H1 (cell line): ENCODE results near the gene RIPPLY1. TPM values are rescaled to one million over a fixed set of nuclear protein-coding genes. Genes with fewer than 3 reads are reported as not detected.

Experiments
- CHD2 ChIP-seq: IDR thresholded peaks from 2 replicates; pipeline ENCODE4 v1.6.1; 2012; ENCODE audit warnings: low read length, improper control_type of control experiment
- KDM4A ChIP-seq: IDR thresholded peaks from one replicate; pipeline ENCODE4 v1.7.1; 2012; ENCODE audit warnings: low read depth, mild to moderate bottlenecking, moderate library complexity, low read length, inconsistent platforms; ENCODE audit not compliant: severe bottlenecking
- MAX ChIP-seq: IDR thresholded peaks from 2 replicates; pipeline ENCODE4 v1.6.1; 2012; ENCODE audit warnings: inconsistent platforms
- TEAD4 ChIP-seq: IDR thresholded peaks from 2 replicates; pipeline ENCODE4 v1.6.1; 2012; ENCODE audit warnings: low read depth, low read length, inconsistent platforms, mixed read lengths
- USF2 ChIP-seq: IDR thresholded peaks from 2 replicates; pipeline ENCODE4 v1.6.1; 2011; ENCODE audit warnings: low read length, improper control_type of control experiment
- YY1 ChIP-seq: IDR thresholded peaks from 2 replicates; pipeline ENCODE4 v1.6.1; 2011; ENCODE audit warnings: low read depth, mild to moderate bottlenecking, low read length
- polyA plus RNA-seq, 7 experiments: library from polyadenylated mRNA; depleted of rRNA in 3 of 7; stranded (reverse) in 5 of 7; unstranded in 2 of 7; fragments of >200 nt in 5 of 7; fragments of 200-250 nt in 2 of 7; gene quantifications; 1 replicate in 5 of 7; 2 replicates in 1 of 7; 4 replicates in 1 of 7; pipeline versions ENCODE4 v1.2.1 to v1.2.3, GENCODE V29; 2011 to 2013; ENCODE audit warnings: missing spikeins in 2 of 7, mixed read lengths in 2 of 7
- total RNA-seq: library from RNA; stranded (reverse); fragmentation: NEBNext Ultra II Directional; extraction: Animal tissue kit (Norgen Biotek cat#: 25700); gene quantifications from 2 replicates; pipeline ENCODE4 v1.2.1, GENCODE V29; 2021

The RIPPLY1 gene
- total and polyA plus RNA-seq, 2 of the 8 experiments (the other 6 are each of a cell fraction or from before 2014, with no cell fraction given), result not detected

DNA sequence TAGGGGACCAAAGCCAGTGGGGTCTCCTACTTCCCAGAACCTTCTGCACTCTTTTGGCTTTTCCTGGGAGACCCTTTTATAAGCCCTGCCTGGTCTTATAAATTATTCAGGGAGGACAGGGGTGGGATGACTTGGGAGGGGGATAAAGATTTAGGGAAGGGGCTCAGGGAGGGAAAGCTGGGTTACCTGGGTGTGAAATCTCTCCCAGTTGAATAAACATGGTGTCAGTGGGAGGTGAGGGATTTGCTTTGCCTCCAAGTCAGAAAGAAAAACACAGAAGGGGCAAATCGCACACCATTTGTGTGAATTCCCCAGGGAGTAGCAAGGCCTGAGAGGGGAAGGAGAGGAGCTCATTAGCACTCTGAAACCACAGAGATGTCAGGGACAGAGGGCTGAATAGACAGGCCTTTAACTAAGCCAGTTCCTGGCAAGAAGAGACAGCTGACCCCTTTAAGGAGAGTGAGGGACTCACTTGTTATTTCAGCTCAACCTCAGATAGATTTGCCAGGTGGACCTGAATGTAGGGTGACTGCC, at the start of gene RIPPLY1 (continued):
- TF ChIP-seq MAX (no peak), CHD2 (no peak), YY1 (no peak), KDM4A (no peak), USF2 (no peak), TEAD4 (no peak)
- TF ChIP-seq, all 59 proteins: peak for 0
